Eye (tissue), 1 donor: ENCODE results near the gene FBXO28.

Experiments
- DNase-seq: peaks from one replicate; pipeline ENCODE4 v3.0.0-alpha.2; 2015

Gene FBXO28

DNA sequence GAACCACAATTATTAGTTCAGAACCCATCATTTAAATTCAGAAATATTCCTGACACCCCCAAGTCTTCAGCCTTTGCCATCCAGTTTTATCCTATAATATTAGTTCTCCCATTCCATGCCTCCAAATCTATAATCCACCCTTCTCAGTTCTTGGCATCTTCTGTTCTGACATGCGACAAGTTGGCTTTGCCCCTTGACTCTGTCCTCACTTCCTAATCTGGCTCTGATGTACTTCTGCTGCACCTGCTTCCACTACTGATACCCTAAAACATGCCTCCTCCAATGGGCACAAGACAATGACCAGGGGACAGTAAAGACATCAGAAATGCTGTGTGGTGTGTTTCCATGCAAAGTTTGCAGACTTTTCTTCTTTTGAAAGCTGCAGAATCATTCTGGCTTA lies 17.1 kb upstream of the FBXO28 start:
- no peak for DNase-seq

- no peak for DNase-seq
Measured at GRCh38 chr1:224098007-224098406, 15.9 kb upstream of the FBXO28 start.

GRCh38 chr1:224106568-224107281 lies 7.2 kb upstream of the FBXO28 start:
- no peak for DNase-seq

DNA sequence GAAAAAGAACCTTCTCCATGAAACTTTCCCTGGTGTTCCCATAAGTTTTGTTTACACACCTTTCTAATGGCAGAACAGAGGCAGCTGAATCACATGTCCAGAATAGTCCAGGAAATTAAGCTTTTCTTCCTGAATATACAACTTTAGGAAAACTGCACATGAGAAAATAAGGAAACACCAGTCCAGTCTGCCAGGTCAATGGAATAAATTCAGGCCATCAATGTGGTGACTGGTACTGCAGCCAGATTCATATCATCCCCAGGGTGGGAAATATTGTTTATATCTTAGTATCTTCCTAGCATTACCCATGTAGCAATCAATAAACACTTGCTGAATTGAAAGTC lies 6.7 kb upstream of the FBXO28 start:
- DNase-seq, result no peak

- DNase-seq, result no peak
Measured at GRCh38 chr1:224108991-224109390, 4.9 kb upstream of the FBXO28 start.

DNA sequence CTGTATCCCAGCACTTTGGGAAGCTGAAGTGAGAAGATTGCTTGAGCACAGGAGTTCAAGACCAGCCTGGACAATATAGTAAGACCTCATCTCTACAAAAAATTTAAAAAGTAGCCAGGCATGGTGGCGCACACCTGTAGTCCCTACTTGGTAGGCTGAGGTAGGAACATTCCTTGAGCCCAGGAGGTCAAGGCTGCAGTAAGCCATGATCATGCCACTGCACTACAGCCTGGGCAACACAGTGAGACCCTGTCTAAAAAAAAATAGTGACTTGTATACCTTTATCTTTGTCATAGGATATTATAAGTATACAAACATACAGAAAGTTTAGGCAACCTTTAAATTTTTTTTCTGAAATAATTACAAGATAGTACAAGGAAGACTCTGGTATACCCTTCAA lies 3.9 kb upstream of the FBXO28 start:
- no peak for DNase-seq

GRCh38 chr1:224113005-224113404 lies 906 bp upstream of the FBXO28 start:
- no peak for DNase-seq

DNA sequence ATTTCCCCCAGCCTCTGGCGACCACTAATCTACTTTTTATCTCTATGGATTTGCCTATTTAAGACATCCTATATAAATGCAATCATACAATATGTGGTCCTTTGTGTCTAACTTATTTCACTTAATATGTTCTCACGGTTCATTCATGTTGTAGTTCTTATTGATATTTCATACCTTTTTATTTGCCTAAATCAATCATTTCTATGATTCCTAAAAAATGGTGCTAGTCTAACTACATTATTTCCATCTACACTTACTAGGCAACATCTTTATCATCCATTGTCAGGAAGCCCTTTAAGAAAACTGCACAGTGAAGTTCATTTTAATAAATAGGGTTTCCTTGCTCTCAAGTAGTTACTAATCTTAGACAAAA lies 380 bp upstream of the FBXO28 start:
- no peak for DNase-seq

- no peak for DNase-seq
Measured at GRCh38 chr1:224114787-224115175, 870 bp downstream of the FBXO28 start.

- peak; percentile 58 for DNase-seq
Measured at GRCh38 chr1:224116131-224116530, 2.2 kb downstream of the FBXO28 start.

DNA sequence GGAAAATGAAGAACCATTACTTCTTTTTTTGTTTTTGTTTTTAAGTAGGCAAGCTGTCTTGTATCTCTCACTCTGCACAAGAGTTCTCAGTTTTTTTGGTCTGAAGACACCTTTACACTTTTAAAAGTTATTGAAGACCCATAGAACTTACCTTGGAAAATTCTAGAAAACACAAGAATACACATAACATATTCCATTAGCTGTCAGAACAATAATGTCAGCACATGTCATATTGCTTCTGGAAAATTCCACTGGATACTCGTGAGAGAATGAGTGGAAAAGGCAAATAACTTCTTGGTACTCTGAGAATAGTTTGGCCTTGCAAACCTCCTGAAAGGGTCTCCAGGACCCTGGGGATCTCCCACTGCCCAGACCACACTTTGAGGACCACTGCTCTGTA lies 4.8 kb downstream of the FBXO28 start:
- DNase-seq, result no peak

DNA sequence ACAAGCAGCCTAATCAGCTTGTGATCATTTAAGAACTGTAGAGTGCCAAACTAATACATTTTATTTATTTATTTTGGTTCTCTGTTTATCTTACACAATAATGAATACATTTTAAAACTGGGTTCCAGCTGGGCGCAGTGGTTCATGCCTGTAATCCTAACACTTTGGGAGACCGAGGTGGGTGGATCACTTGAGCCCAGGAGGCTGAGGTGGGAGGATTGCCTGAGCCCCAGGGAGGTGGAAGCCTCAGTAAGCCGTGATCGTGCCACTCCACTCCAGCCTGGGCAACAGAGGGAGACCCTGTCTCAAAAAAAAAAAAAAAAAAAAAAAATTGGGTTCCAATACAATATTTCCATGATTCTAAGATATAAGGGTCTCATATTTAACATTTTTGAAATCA lies 9.2 kb downstream of the FBXO28 start:
- no peak for DNase-seq

DNA sequence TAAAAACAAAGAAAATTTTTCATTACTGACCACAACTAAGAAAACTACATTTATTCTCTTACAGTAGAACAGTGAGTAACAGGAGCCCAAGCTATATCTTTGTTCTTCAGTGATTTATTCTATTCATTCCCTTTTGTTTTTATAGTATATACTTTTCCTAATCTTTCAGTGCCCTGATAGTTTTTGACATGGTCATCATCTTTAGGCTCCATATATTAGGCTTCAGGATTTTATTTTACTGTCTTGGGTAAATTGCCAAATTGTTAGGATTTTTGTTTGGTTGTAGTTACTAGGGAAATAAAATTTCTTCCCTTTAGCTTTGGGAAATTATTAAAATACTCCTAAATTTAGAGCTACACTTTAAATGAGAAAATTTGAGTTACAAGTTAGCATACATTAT lies 10.3 kb downstream of the FBXO28 start:
- DNase-seq, result no peak

GRCh38 chr1:224127925-224128819 lies 14.3 kb downstream of the FBXO28 start:
- no peak for DNase-seq

GRCh38 chr1:224131253-224131652 lies 17.3 kb downstream of the FBXO28 start:
- DNase-seq, result no peak

- DNase-seq, result no peak
Measured at GRCh38 chr1:224132901-224133300, 19.0 kb downstream of the FBXO28 start.

GRCh38 chr1:224133741-224134299 lies 19.9 kb downstream of the FBXO28 start:
- DNase-seq, result no peak

GRCh38 chr1:224137518-224137917 lies 23.6 kb downstream of the FBXO28 start:
- no peak for DNase-seq

- DNase-seq, result no peak
Measured at GRCh38 chr1:224138198-224138597, 24.3 kb downstream of the FBXO28 start.

DNA sequence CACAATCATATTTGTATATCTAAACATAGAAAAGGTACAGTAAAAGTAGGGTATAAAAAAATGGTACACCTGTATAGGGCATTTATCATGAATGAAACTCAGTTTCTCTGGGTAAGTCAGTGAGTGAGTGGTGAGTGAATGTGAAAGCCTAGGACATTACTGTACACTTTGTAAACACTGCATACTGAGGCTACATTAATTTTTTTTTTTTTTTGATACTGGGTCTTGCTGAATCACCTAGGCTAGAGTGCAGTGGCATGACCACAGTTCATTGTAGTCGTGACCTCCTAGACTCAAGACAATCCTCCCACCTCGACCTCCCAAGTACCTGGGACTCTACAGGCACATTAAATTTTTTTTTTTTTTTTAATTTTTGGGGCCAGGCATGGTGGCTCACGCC lies 27.8 kb downstream of the FBXO28 start:
- no peak for DNase-seq

DNA sequence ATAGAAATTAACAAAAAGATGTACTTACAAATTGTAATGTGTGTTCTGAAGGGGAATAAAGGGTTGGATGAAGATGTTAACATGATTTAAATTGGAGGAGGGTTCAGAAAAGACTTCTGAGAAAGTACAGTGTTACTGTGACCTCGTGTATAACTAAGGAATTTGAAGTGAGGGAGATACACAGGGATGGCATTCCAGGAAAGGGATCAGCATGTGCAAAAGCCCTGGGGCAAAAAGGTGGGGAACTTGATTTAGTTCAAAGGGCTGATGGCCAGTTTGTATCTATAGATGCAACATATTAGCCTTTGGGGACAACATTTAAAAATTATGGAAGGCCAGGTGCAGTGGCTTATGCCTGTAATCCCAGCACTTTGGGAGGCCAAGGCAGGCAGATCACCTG lies 35.8 kb downstream of the FBXO28 start:
- no peak for DNase-seq

GRCh38 chr1:224151117-224151516 lies 37.2 kb downstream of the FBXO28 start:
- no peak for DNase-seq

DNA sequence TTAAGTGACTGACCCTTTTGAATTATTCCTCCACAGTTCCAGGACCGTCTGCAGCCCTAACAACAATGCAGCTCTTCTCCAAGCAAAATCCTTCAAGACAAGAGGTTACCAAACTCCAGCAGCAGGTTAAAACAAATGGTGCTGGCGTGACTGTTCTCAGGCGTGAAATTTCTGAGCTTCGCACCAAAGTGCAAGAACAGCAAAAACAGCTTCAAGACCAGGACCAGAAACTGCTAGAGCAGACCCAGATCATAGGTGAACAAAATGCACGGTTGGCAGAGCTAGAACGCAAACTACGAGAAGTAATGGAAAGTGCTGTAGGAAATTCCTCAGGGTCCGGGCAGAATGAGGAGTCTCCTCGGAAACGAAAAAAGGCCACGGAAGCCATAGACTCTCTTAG lies 43.4 kb downstream of the FBXO28 start:
- no peak for DNase-seq

DNA sequence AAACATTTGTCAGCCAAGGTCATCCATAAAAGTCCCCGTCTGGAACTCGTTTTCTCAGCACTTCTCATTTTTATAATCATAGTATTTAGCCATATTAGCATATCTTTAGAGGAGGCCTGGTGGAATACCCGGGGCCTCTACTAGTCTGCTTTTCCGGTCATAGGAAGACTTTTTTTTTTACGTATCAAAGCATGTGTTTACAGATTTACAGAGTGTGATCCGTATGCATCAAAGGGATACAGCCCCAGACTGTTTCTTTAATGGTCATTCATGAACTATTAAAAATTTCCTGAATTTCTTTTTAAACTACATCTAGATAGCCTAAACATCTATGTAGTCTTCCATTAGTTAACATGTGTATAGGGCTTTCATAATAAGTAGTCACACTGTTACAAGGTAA lies 45.6 kb downstream of the FBXO28 start:
- no peak for DNase-seq
